Suprapubic skin (tissue), 4 donors: ENCODE results near the gene BAG3.

ENCODE experiments used
- EP300 ChIP-seq: sonication (generic); formaldehyde crosslinking; IDR thresholded peaks from one replicate; pipeline ENCODE4 v1.6.1; 2017; ENCODE audit warnings: antibody characterized with exemption
- POLR2A ChIP-seq, 2 donors: fragments of 450-650 bp; IDR thresholded peaks; one replicate each; pipeline ENCODE4 v1.6.1; 2017; ENCODE audit warnings: antibody characterized with exemption in 2 of 2, mild to moderate bottlenecking in 2 of 2, moderate library complexity in 2 of 2
- POLR2AphosphoS5 ChIP-seq, 3 donors: sonication (generic); formaldehyde crosslinking; IDR thresholded peaks; one replicate each; pipeline ENCODE4 v1.6.1; 2017; ENCODE audit warnings: antibody characterized with exemption in 3 of 3
- TF ChIP-seq, protein P1 (sequence below), 2 donors: fragments of 200-600 bp in 1 of 2; fragments of 450-650 bp in 1 of 2; sonication (generic) in 1 of 2; IDR thresholded peaks; one replicate each; pipeline ENCODE4 v1.5.1; 2016 to 2019; ENCODE audit warnings: antibody characterized with exemption in 2 of 2, mild to moderate bottlenecking in 1 of 2, moderate library complexity in 1 of 2

DNA sequence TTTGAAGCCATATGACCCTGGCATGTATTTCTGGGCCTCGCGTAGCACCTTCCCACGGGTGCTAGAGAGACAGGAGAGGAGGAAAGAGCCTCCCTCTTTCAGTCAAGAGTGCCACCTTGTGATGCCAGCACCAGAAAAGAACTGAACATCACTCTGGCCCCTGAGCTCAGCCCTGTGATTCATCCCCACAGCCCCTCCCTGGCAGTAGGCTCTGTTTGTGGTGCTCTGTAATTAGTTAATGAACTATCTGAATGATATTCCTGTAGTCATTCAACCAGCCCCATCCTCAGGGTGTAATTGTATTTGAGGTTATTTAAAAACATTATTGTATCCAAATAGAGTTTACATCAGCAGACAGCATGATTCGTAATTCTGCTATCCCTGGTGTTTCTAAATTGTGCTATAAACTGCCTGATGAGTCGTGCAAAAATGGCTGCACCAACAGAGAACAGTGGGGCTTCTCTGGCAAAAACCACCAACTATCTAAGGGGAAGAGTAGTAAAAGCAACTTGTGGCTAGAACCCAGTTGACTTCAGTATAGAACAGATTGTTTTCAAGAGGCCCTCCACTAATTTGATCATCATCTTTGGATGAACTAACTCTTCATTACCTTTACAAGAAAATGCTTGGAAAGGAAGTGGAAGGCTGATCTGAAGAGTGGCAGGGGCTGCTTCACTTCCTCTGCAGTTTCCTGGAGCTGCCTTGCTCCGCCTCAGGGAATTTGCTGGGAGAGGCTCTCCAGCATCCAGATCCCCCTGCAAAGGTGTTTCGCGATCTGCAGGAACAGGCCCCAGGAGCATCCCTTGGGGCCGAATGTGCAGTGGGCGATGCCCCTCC, 30.7 kb upstream of the BAG3 start:
- TF ChIP-seq, protein P1, sequence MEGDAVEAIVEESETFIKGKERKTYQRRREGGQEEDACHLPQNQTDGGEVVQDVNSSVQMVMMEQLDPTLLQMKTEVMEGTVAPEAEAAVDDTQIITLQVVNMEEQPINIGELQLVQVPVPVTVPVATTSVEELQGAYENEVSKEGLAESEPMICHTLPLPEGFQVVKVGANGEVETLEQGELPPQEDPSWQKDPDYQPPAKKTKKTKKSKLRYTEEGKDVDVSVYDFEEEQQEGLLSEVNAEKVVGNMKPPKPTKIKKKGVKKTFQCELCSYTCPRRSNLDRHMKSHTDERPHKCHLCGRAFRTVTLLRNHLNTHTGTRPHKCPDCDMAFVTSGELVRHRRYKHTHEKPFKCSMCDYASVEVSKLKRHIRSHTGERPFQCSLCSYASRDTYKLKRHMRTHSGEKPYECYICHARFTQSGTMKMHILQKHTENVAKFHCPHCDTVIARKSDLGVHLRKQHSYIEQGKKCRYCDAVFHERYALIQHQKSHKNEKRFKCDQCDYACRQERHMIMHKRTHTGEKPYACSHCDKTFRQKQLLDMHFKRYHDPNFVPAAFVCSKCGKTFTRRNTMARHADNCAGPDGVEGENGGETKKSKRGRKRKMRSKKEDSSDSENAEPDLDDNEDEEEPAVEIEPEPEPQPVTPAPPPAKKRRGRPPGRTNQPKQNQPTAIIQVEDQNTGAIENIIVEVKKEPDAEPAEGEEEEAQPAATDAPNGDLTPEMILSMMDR (IDR thresholded peaks at IDR 0.05) = no peak
- TF ChIP-seq POLR2A (IDR thresholded peaks at IDR 0.05) = no peak
- no peak for TF ChIP-seq EP300
- no peak for TF ChIP-seq POLR2AphosphoS5 (IDR thresholded peaks at IDR 0.05)
